Osteocyte (in vitro differentiated cells): ENCODE results near the gene DCBLD1. TPM values are rescaled to one million over a fixed set of nuclear protein-coding genes. Genes with fewer than 3 reads are reported as not detected.
"Not testable (repeated sequence)": the region's sequence is repeated elsewhere in the genome, so short reads cannot be mapped to it uniquely, and the experiment has no call there.

Experiments used
- DNase-seq: peaks from one replicate; pipeline ENCODE4 v3.0.0; 2021; ENCODE audit warnings: mixed read lengths; ENCODE audit not compliant: unreplicated experiment; ENCODE audit errors: extremely low spot score
- H3K27ac Mint-ChIP-seq: one replicate; pipeline ENCODE4 v1.8.0; 2021; ENCODE audit warnings: mild to moderate bottlenecking, mixed read lengths; ENCODE audit not compliant: unreplicated experiment
- H3K27me3 Mint-ChIP-seq: one replicate; pipeline ENCODE4 v1.8.0; 2021; ENCODE audit warnings: mixed read lengths; ENCODE audit not compliant: unreplicated experiment
- H3K36me3 Mint-ChIP-seq: one replicate; pipeline ENCODE4 v1.8.0; 2021; ENCODE audit warnings: mixed read lengths; ENCODE audit not compliant: unreplicated experiment
- H3K4me1 Mint-ChIP-seq: one replicate; pipeline ENCODE4 v1.8.0; 2021; ENCODE audit warnings: mixed read lengths; ENCODE audit not compliant: unreplicated experiment
- H3K4me3 Mint-ChIP-seq: one replicate; pipeline ENCODE4 v1.8.0; 2021; ENCODE audit warnings: mild to moderate bottlenecking, moderate library complexity, mixed read lengths; ENCODE audit not compliant: unreplicated experiment
- H3K9me3 Mint-ChIP-seq: one replicate; pipeline ENCODE4 v1.8.0; 2021; ENCODE audit warnings: mixed read lengths; ENCODE audit not compliant: unreplicated experiment
- total RNA-seq: library from RNA; stranded (reverse); gene quantifications from 2 replicates; pipeline ENCODE4 v1.2.1, GENCODE V29; 2021
- TF ChIP-seq, protein P1 (sequence below): fragments of 200-600 bp; sonication (generic); IDR thresholded peaks from 2 replicates; pipeline ENCODE4 v1.5.0; 2021; ENCODE audit warnings: antibody characterized with exemption, mild to moderate bottlenecking, moderate library complexity

Gene DCBLD1
- total RNA-seq, 1 donor from 2014 or later = 12.2 TPM

DNA sequence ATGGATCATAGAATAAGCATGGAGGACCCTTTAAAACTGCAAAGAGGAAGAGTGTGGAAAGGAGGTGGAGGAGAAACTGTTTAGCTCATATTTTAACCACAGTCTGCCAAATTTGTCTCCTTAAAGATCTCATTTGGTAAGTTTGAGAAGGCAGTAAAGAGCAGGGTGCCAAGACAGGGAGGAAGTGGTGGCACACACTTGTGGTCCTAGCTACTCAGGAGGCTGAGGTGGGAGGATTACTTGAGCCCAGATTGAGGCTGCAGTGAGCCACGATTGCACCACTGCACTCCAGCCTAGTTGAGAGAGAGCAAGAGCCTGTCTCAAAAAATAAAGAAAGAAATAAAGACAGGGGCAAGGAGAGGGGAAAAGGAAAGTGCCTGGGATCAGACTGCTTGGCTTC, 16.8 kb upstream of the DCBLD1 start:
- Mint-ChIP-seq H3K27ac (no peak overlapping the region), H3K4me1 (peaks cover 14% of the 10 kb centered on the region), H3K9me3 (no peaks in the 10 kb centered on the region), H3K4me3 (no peak overlapping the region), H3K27me3 (no peaks in the 10 kb centered on the region), H3K36me3 (no peaks in the 10 kb centered on the region)
- DNase-seq = no peak
- TF ChIP-seq, protein P1, sequence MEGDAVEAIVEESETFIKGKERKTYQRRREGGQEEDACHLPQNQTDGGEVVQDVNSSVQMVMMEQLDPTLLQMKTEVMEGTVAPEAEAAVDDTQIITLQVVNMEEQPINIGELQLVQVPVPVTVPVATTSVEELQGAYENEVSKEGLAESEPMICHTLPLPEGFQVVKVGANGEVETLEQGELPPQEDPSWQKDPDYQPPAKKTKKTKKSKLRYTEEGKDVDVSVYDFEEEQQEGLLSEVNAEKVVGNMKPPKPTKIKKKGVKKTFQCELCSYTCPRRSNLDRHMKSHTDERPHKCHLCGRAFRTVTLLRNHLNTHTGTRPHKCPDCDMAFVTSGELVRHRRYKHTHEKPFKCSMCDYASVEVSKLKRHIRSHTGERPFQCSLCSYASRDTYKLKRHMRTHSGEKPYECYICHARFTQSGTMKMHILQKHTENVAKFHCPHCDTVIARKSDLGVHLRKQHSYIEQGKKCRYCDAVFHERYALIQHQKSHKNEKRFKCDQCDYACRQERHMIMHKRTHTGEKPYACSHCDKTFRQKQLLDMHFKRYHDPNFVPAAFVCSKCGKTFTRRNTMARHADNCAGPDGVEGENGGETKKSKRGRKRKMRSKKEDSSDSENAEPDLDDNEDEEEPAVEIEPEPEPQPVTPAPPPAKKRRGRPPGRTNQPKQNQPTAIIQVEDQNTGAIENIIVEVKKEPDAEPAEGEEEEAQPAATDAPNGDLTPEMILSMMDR = no peak

DNA sequence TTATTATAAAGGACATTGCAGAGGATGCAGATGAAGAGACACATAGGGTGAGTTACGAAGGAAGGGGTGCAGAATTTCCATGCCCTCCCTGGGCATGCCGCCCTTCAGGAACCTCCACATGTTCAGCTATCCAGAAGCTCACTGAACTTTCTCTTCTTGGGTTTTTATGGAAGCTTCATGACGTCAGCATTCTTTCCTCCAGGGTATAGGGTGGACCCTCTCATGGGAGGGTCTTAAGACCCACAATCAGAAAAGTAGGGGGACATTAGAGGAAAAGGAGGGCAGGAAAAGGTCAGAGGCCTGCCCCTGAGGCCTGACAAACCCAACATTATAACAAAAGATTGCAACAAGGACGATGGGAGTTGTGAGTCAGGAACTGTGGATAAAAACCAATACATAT, 14.6 kb upstream of the DCBLD1 start:
- no peaks in the 10 kb centered on the region for H3K9me3 Mint-ChIP-seq

DNA sequence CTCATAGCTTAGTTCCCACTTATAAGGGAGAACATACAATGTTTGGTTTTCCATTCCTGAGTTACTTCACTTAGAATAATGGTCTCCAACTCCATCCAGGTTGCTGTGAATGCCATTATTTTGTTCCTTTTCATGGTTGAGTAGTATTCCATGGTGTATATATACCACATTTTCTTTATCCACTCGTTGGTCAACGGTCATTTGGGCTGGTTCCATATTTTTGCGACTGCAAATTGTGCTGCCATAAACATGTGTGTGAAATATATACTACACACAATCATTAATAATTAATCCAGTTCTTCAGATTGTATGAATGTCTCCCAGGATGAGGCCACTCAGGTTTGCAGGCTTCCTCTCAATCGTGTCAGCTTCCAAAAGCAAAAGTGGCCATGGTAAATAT, 13.9 kb upstream of the DCBLD1 start:
- not testable (repeated sequence) for H3K4me3 Mint-ChIP-seq, DNase-seq, H3K36me3 Mint-ChIP-seq, H3K27ac Mint-ChIP-seq, H3K27me3 Mint-ChIP-seq, H3K9me3 Mint-ChIP-seq
- peaks cover 12% of the 10 kb centered on the region for H3K4me1 Mint-ChIP-seq

More for the DNA sequence above, 14.6 kb upstream of the DCBLD1 start:
- TF ChIP-seq, protein P1 = no peak
- no peak for DNase-seq
- no peaks in the 10 kb centered on the region for H3K36me3 Mint-ChIP-seq
- H3K4me3 Mint-ChIP-seq = no peak overlapping the region
- H3K4me1 Mint-ChIP-seq = peaks cover 14% of the 10 kb centered on the region
- no peaks in the 10 kb centered on the region for H3K27me3 Mint-ChIP-seq
- H3K27ac Mint-ChIP-seq = no peak overlapping the region

DNA sequence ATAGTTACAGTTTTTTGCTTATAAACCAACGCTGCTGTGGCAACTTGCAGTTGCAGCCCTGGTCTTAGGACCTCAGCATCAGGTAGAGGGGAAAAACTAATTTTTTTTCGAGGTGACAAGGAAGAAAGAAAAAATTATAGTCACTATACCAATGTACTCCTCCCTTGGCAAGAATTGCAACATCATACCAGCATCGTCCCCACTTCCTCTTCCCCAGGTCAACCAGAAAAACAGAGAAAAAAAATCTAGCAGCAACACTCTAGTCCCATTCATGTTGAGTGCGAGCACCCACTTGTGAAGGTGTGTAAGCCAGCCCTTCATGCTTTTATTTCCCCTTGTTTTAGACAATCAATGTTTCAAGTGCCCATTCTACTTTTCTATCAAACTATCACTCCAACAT, 13.1 kb upstream of the DCBLD1 start:
- no peak overlapping the region for H3K27ac Mint-ChIP-seq
- no peak for DNase-seq
- H3K36me3 Mint-ChIP-seq = no peaks in the 10 kb centered on the region
- TF ChIP-seq, protein P1 = no peak
- no peaks in the 10 kb centered on the region for H3K9me3 Mint-ChIP-seq
- no peaks in the 10 kb centered on the region for H3K27me3 Mint-ChIP-seq
- peaks cover 3% of the 10 kb centered on the region for H3K4me1 Mint-ChIP-seq
- no peak overlapping the region for H3K4me3 Mint-ChIP-seq

DNA sequence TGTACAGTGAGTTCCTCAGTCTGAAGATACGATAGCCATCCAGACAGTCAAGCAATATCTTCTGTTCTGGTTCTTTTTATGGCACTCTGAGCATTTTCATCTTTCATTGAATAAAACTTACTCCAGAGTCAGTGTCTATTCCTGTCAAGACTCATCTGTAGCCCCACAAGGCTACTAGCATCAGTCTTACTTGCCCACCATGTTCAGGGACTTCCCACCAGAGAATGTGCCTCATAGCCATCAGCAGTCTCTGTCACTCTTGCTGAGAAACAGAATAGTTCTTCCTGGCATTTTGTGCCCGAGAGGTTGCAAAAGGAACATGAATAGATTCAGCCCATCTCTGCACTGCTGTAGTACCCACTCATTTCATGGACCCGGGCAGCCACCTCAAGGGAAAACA, 12.7 kb upstream of the DCBLD1 start:
- Mint-ChIP-seq H3K4me1 (no peaks in the 10 kb centered on the region), H3K27ac (no peak overlapping the region), H3K36me3 (no peaks in the 10 kb centered on the region), H3K27me3 (no peaks in the 10 kb centered on the region), H3K4me3 (no peak overlapping the region), H3K9me3 (no peaks in the 10 kb centered on the region)
- no peak for DNase-seq
- TF ChIP-seq, protein P1 = no peak

DNA sequence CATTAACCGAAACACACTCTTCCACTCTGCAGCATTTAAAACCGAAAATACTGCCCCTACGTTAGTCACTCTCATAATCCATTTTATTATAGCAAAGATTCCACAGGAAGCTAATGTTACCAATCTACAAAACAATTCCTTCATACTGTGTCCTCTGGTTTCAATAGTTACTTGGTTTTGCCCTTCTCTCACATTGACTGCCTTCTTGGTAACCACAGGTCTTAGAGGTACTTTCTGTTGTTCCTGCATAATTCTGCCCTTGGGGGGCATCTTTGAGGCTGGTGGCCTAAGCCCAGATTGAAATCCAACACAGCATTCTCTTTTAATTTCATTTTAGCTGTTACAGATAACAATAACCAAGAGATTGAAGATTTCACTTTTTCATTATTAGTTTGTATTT, 9.8 kb upstream of the DCBLD1 start:
- no peak overlapping the region for H3K4me3 Mint-ChIP-seq
- no peaks in the 10 kb centered on the region for H3K36me3 Mint-ChIP-seq
- no peaks in the 10 kb centered on the region for H3K9me3 Mint-ChIP-seq
- no peak for DNase-seq
- H3K27me3 Mint-ChIP-seq = peaks cover 3% of the 10 kb centered on the region
- H3K27ac Mint-ChIP-seq = no peak overlapping the region
- TF ChIP-seq, protein P1 = no peak
- no peaks in the 10 kb centered on the region for H3K4me1 Mint-ChIP-seq
